Measurements from ENCODE around the gene PRH1.

GRCh38 chr12:10904686-10905085 lies 20.6 kb upstream of the PRH1 start:
- TF ChIP-seq POLR2AphosphoS5 (IDR thresholded peaks at IDR 0.05; ENCODE audit: borderline replicate concordance, low read depth, low read length) (no peak), EZH2 (IDR thresholded peaks at IDR 0.05) (no peak)
